GM13976 (cell line): ENCODE measurements around the gene OR2H1.

Source experiments
- DNase-seq: peaks from one replicate; pipeline ENCODE4 v3.0.0; 2012; ENCODE audit warnings: low spot score
- in situ Hi-C: fragments of 300-500 bp; cut with MboI; formaldehyde crosslinking; loops from one replicate; pipeline ENCODE4 v1.12.0; 2022; ENCODE audit warnings: low sequenced_read_pairs, mixed read lengths, inconsistent platforms; ENCODE audit not compliant: unreplicated experiment
- TF ChIP-seq, protein P1 (sequence below): IDR thresholded peaks from 2 replicates; pipeline ENCODE4 v1.5.1; 2012; ENCODE audit warnings: borderline replicate concordance, mild to moderate bottlenecking; ENCODE audit not compliant: insufficient read depth; ENCODE audit errors: extremely low read depth, missing control alignments, control extremely low read depth

OR2H1 gene

GRCh38 chr6:29483186-29483585 is 26.2 kb downstream of the OR2H1 start:
- in situ Hi-C loops = no loop called here
- DNase-seq = no peak

DNA sequence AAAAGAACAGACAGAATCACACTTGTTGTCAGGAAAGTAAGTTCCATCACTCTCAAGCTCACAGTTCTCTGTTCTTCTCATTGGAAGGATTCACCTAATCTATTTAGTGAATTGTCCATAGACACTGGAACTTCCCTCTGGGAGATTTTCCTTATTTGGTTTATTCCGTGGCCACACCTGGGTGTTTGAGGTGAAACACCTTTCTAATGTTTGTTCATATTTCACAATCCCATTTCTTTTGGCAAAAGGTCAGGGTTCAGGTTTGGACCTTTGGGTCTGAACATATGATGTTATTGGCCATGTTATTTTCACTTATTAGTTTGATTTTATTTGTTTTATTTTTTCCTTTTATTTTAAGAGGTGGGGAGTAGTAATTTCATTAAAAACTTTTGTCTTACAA is 26.8 kb downstream of the OR2H1 start:
- DNase-seq = no peak
- TF ChIP-seq, protein P1, sequence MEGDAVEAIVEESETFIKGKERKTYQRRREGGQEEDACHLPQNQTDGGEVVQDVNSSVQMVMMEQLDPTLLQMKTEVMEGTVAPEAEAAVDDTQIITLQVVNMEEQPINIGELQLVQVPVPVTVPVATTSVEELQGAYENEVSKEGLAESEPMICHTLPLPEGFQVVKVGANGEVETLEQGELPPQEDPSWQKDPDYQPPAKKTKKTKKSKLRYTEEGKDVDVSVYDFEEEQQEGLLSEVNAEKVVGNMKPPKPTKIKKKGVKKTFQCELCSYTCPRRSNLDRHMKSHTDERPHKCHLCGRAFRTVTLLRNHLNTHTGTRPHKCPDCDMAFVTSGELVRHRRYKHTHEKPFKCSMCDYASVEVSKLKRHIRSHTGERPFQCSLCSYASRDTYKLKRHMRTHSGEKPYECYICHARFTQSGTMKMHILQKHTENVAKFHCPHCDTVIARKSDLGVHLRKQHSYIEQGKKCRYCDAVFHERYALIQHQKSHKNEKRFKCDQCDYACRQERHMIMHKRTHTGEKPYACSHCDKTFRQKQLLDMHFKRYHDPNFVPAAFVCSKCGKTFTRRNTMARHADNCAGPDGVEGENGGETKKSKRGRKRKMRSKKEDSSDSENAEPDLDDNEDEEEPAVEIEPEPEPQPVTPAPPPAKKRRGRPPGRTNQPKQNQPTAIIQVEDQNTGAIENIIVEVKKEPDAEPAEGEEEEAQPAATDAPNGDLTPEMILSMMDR = no peak
- in situ Hi-C loops = no loop called here

More at GRCh38 chr6:29483186-29483585, 26.2 kb downstream of the OR2H1 start:
- TF ChIP-seq, protein P1 = no peak

GRCh38 chr6:29486577-29486976 is 29.6 kb downstream of the OR2H1 start:
- in situ Hi-C loops = no loop called here
- TF ChIP-seq, protein P1 = no peak
- no peak for DNase-seq

- in situ Hi-C loops = no loop called here
- TF ChIP-seq, protein P1 = no peak
- DNase-seq = no peak
These were observed 30.2 kb downstream of the OR2H1 start for GRCh38 chr6:29487131-29487530.

GRCh38 chr6:29487660-29488059 is 30.7 kb downstream of the OR2H1 start, which contains the start of gene MAS1L:
Gene MAS1L, minus strand, starts transcription at chr6:29487956. Its CDS starts 54 bp downstream, at chr6:29487902.
- in situ Hi-C loops = no loop called here
- no peak for DNase-seq
- TF ChIP-seq, protein P1 = no peak

DNA sequence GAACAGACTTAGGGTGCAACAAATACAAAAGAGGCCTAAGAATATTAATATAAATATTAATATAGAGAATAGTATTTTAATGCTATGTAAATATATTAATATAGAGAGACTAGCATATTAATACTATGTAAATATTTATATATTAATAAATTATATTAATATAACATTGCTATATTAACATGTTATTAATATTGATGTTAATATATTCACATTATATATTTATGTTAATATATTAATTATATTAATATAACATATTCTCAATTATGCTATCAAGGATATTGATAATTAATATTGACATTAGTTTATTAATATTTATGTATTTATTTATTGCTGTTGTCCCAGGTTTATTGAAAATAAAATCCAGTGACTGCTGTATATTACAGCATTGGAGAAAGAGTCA is 31.9 kb downstream of the OR2H1 start:
- TF ChIP-seq, protein P1 = no peak
- DNase-seq = no peak
- in situ Hi-C loops = no loop called here

DNA sequence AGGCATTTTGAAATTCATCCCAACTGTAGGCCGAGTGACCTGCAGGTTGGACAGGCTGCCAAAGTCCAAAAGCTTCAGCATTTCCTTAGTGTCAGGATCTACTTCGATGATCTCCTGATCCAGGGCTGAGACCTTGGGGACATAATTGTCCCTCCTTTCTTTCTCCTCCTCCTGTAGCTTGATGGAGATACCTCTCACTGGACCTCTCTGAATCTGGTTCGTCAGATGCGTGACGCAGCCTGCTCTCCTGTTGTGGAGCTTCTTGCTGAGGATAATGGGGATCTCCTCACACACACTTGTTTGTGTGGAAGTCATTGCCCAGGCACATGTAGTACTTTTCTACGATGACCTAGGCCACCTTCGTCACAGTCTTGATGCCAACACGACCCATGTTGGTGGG is 32.3 kb downstream of the OR2H1 start:
- in situ Hi-C loops = no loop called here
- TF ChIP-seq, protein P1 = no peak
- DNase-seq = no peak
